DND-41 (cell line): ENCODE results near the gene GUCA2B.

ENCODE experiments used
- ATAC-seq: fragments of 200-7000 bp; cut with Tn5 transposase; 3 replicates; pipeline ENCODE4 v1.9.1; 2021; ENCODE audit warnings: low read depth; ENCODE audit not compliant: insufficient read depth
- DNase-seq: peaks from one replicate; pipeline ENCODE4 v3.0.0-alpha.2; 2020
- H2AFZ ChIP-seq: 2 replicates; pipeline ENCODE4 v1.6.0; 2012; ENCODE audit warnings: low read depth, low read length
- H3K27ac ChIP-seq: 2 replicates; pipeline ENCODE4 v1.5.1; 2012; ENCODE audit warnings: low read length, inconsistent platforms
- H3K27me3 ChIP-seq: fragments of 200-600 bp; sonication (generic); 2 replicates; pipeline ENCODE4 v1.6.0; 2012; ENCODE audit warnings: low read length, mild to moderate bottlenecking, inconsistent platforms; ENCODE audit not compliant: insufficient read depth, poor library complexity
- H3K36me3 ChIP-seq: 2 replicates; pipeline ENCODE4 v1.5.1; 2012; ENCODE audit warnings: low read length, inconsistent platforms; ENCODE audit not compliant: insufficient read depth
- H3K4me1 ChIP-seq: 2 replicates; pipeline ENCODE4 v1.5.1; 2012; ENCODE audit warnings: mild to moderate bottlenecking, low read length; ENCODE audit not compliant: insufficient read depth
- H3K4me2 ChIP-seq: 2 replicates; pipeline ENCODE4 v1.6.0; 2012; ENCODE audit warnings: mild to moderate bottlenecking, moderate library complexity, low read length, inconsistent platforms; ENCODE audit not compliant: insufficient read depth
- H3K4me3 ChIP-seq, 2 experiments: fragments of 200-600 bp in 1 of 2; shearing (Covaris generic) in 1 of 2; 2 replicates each; pipeline ENCODE4 v1.5.1; 2012 to 2016; ENCODE audit warnings: inconsistent platforms in 2 of 2, low read length in 2 of 2, mild to moderate bottlenecking in 2 of 2, low read depth in 1 of 2, moderate library complexity in 1 of 2
- H3K79me2 ChIP-seq: 2 replicates; pipeline ENCODE4 v1.6.0; 2012; ENCODE audit warnings: low read length, inconsistent platforms; ENCODE audit not compliant: insufficient read depth
- H3K9ac ChIP-seq: 2 replicates; pipeline ENCODE4 v1.6.0; 2012; ENCODE audit warnings: low read depth, mild to moderate bottlenecking, inconsistent platforms, low read length, moderate library complexity
- H3K9me3 ChIP-seq: 2 replicates; pipeline ENCODE4 v1.5.1; 2012; ENCODE audit warnings: low read length, moderate library complexity, mild to moderate bottlenecking, inconsistent platforms; ENCODE audit not compliant: insufficient read depth, severe bottlenecking
- H4K20me1 ChIP-seq: 2 replicates; pipeline ENCODE4 v1.6.0; 2012; ENCODE audit warnings: low read length; ENCODE audit not compliant: insufficient read depth
- EZH2 ChIP-seq: IDR thresholded peaks from 3 replicates; pipeline ENCODE4 v1.6.1; 2012; ENCODE audit warnings: borderline replicate concordance, low read depth, mild to moderate bottlenecking, moderate library complexity, low read length, inconsistent platforms; ENCODE audit not compliant: severe bottlenecking
- TF ChIP-seq, protein P1 (sequence below): IDR thresholded peaks from 2 replicates; pipeline ENCODE4 v1.5.1; 2012; ENCODE audit warnings: borderline replicate concordance, low read length, moderate library complexity, mild to moderate bottlenecking; ENCODE audit not compliant: poor library complexity, severe bottlenecking; ENCODE audit errors: extremely low read depth

Gene GUCA2B

GRCh38 chr1:42179900-42180329 lies 26.7 kb downstream of the GUCA2B start:
- Histone ChIP-seq H3K9me3 (no peaks in the 10 kb centered on the region), H3K4me1 (no peaks in the 10 kb centered on the region), H3K79me2 (no peaks in the 10 kb centered on the region), H4K20me1 (no peaks in the 10 kb centered on the region), H3K27me3 (no peaks in the 10 kb centered on the region), H3K9ac (no peak overlapping the region), H3K27ac (no peak overlapping the region), H2AFZ (no peak overlapping the region), H3K4me2 (no peak overlapping the region), H3K4me3 (no peak overlapping the region), H3K36me3 (peaks cover 38% of the 10 kb centered on the region)
- ATAC-seq (no peak), DNase-seq (no peak)
- TF ChIP-seq, protein P1, sequence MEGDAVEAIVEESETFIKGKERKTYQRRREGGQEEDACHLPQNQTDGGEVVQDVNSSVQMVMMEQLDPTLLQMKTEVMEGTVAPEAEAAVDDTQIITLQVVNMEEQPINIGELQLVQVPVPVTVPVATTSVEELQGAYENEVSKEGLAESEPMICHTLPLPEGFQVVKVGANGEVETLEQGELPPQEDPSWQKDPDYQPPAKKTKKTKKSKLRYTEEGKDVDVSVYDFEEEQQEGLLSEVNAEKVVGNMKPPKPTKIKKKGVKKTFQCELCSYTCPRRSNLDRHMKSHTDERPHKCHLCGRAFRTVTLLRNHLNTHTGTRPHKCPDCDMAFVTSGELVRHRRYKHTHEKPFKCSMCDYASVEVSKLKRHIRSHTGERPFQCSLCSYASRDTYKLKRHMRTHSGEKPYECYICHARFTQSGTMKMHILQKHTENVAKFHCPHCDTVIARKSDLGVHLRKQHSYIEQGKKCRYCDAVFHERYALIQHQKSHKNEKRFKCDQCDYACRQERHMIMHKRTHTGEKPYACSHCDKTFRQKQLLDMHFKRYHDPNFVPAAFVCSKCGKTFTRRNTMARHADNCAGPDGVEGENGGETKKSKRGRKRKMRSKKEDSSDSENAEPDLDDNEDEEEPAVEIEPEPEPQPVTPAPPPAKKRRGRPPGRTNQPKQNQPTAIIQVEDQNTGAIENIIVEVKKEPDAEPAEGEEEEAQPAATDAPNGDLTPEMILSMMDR: no peak
- TF ChIP-seq EZH2: no peak

GRCh38 chr1:42181687-42182086 lies 28.5 kb downstream of the GUCA2B start:
- no peak overlapping the region for H3K4me2 ChIP-seq
- TF ChIP-seq, protein P1: no peak
- no peak for TF ChIP-seq EZH2
- peaks cover 53% of the 10 kb centered on the region for H3K36me3 ChIP-seq
- no peaks in the 10 kb centered on the region for H3K27me3 ChIP-seq
- H4K20me1 ChIP-seq: no peaks in the 10 kb centered on the region
- H3K79me2 ChIP-seq: no peaks in the 10 kb centered on the region
- DNase-seq (no peak), ATAC-seq (no peak)
- no peaks in the 10 kb centered on the region for H3K9me3 ChIP-seq
- H3K4me3 ChIP-seq: no peak overlapping the region
- no peak overlapping the region for H2AFZ ChIP-seq
- H3K9ac ChIP-seq: no peak overlapping the region
- H3K27ac ChIP-seq: no peak overlapping the region
- H3K4me1 ChIP-seq: no peaks in the 10 kb centered on the region

DNA sequence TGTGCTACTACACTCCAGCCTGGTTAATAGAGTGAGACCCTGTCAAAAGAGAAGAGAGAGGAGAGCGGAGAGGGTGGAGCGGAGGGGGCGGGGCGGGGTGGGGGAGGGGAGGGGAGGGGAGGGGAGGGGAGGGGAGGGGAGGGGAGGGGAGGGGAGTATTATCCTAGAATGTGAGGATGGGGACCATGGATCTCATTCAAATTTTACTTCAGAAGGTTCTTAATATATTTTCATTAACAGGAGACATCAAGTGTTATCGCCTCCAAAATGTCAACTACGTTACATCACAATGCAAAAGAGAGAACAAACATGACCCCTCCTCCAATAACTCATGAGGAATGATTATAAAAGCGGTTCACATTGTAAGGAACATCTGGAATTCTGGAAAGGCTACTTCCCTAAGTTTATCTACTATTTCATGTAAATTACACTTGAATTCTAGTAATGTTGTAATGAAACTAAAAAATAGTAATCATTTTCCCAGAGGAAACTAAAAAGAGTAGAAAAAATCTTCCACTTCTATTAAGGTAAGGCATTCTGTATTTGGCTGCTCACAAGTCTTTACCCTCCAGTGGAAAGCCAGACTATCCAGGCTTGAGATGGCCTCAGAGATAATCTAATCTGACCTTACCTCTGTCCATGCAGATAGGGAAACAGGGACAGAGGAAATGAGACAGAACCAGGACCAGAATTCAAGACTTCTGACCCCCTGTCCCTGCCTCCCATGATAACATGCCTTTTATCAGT lies 30.2 kb downstream of the GUCA2B start:
- H3K4me1 ChIP-seq: no peaks in the 10 kb centered on the region
- no peak overlapping the region for H2AFZ ChIP-seq
- H3K36me3 ChIP-seq: peaks cover 66% of the 10 kb centered on the region
- no peak for TF ChIP-seq EZH2
- TF ChIP-seq, protein P1: no peak
- no peak overlapping the region for H3K4me3 ChIP-seq
- H4K20me1 ChIP-seq: no peaks in the 10 kb centered on the region
- DNase-seq (no peak), ATAC-seq (no peak)
- H3K4me2 ChIP-seq: no peak overlapping the region
- no peaks in the 10 kb centered on the region for H3K27me3 ChIP-seq
- H3K79me2 ChIP-seq: no peaks in the 10 kb centered on the region
- no peak overlapping the region for H3K27ac ChIP-seq
- H3K9me3 ChIP-seq: no peaks in the 10 kb centered on the region
- H3K9ac ChIP-seq: no peak overlapping the region
